GM18861 (cell line): Measurements from ENCODE around the gene PPARGC1A.

ENCODE experiments used
- ATAC-seq: cut with Tn5 transposase; IDR thresholded peaks from one replicate; pipeline ENCODE4 v1.9.1; 2021; ENCODE audit not compliant: unreplicated experiment

PPARGC1A gene

GRCh38 chr4:23881674-23882337 lies 8.0 kb downstream of the PPARGC1A start:
- ATAC-seq, result no peak

- no peak for ATAC-seq
These were observed 8.8 kb downstream of the PPARGC1A start for GRCh38 chr4:23881052-23881501.

DNA sequence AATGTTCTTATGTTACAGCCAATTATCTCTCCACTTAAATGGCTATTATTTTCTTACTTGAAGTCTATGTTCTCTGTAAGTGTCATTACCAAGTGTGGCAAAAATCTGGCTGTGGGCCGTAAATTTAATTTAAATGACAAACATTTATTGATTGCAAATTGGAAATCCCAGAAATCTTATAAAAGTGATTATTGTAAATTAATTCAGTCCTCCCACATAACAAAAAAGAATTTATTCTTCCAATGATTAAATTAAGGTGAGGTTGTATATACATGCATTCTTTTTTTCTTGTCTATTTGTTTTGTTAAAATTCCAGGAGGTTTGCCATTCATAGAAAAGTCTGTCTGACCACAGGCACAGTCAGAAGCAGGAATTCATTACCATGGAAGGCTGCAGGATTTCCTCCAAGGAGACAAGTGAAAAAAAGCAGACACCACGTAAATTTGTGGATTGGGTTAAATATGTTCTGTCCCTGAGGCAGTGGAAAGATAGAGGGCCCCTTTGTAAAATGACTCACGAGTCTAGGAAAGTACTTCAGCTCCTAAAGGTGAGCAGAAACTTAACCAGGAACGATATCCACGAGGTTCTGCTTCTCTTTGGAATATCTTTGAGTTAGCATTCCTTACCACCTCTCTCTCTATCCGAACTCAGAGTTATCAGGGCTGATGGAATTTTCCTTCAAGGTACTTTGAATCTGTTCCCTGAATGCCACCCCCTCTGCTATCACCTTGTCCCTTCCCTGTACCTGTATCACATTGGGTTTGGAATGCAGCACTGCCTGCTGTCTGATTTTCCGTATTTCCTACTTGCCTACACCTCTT lies 10.7 kb downstream of the PPARGC1A start:
- ATAC-seq, result no peak

DNA sequence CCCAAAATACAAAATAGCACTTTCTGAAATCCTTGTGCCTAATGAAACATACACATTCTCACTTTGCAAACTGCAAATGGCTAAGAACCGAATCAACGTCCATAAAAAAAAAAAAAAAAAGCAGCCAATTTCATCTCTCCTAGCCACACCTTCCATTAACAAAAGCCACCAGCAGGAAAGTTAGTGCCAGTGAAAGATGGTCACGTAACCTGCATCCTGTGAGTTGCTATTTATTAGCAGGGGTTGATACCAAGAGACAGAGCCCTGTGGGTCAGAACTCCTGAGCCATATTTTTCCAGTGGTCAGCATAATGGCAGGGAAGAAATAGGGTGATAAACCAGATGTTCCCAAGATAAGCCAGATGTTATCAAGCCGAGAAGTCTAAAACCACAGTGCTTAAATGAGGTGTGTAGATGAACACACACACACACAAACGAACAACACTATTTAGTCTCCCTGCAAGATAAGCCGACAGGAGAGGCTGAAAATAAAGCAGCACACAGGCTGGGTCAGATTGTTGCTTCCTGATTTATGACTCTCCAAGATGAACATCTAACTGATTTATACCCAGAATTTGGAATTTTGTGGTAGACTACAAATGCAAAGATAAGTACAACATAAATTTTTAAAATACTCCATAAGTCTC lies 11.5 kb downstream of the PPARGC1A start:
- no peak for ATAC-seq

GRCh38 chr4:23877758-23878229 lies 12.1 kb downstream of the PPARGC1A start:
- ATAC-seq, result no peak

DNA sequence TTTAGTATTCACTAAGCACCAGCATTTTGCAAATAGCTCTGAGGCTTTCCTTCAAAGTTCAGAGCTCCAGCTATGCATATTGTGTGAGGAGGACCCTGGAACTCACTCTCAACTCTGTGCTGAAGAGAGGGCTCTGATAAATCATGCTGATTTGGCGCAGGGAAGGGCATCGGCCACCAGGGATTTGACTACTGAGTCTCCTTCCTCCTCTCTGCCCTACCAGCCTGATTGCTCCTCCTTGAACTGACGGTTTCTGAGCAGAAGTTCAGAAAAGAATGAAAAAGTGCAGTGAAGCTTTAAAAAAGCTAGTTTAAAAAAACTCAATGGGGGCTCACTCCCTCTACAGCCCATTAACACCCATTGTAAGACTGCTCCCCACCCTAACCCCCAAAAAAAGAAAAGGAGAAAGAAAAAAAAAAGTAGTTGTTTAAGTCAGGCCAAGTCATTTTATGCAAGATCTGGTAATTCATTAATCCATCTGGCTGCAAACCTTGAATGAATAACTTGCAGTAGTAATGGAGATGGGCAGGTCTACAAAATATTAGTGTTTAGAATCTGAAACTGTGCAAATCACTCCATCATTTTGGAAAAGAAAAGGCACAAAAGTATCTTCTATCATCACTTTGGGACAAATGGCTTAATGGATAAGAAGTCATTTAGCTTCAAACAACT lies 13.3 kb downstream of the PPARGC1A start:
- ATAC-seq, result no peak

- no peak for ATAC-seq
These were observed 14.5 kb downstream of the PPARGC1A start for GRCh38 chr4:23875317-23875716.

DNA sequence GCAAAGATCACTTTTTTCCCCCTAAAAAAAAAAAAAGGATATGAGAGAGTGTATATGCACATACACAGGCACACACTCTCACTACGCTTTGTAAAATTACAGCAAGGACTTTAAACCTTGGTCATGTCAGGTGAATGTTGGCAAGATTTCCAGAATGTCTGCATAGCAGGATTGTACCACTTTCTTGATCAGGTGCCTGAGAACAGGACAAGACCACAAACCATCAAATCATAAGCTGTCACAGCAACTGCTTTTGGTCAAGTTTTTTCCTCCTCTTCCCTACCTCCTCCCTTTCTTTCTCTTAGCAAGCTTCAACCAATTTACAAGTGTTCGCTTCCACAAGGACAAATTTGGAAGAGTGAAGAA lies 15.3 kb downstream of the PPARGC1A start:
- no peak for ATAC-seq

- no peak for ATAC-seq
These were observed 15.9 kb downstream of the PPARGC1A start for GRCh38 chr4:23873717-23874535.

DNA sequence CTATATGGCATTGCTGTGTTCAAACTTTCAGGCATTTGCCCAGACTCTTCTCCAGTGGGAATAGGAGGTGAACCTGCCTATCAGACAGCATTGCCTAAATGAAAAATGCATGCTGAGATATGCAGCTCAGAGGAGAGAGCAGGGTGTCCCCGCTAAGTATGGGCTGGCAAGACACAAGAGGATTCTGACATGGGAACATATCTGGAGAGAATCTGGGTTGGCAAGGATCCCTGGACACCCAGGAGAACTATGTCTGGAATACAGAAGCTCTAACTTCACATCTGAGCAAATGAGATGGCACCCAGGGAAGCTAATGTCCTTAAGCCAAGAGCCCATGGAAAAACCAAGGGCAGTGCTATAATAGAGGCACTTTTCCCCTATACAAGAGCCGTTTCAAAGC lies 18.4 kb downstream of the PPARGC1A start:
- no peak for ATAC-seq

GRCh38 chr4:23866450-23867075 lies 23.3 kb downstream of the PPARGC1A start:
- ATAC-seq, result no peak

GRCh38 chr4:23861897-23862296 lies 27.9 kb downstream of the PPARGC1A start:
- ATAC-seq, result no peak

- ATAC-seq, result no peak
These were observed 28.9 kb downstream of the PPARGC1A start for GRCh38 chr4:23860919-23861318.

GRCh38 chr4:23857367-23857959 lies 32.4 kb downstream of the PPARGC1A start:
- ATAC-seq, result no peak

- no peak for ATAC-seq
These were observed 33.2 kb downstream of the PPARGC1A start for GRCh38 chr4:23856630-23857029.

DNA sequence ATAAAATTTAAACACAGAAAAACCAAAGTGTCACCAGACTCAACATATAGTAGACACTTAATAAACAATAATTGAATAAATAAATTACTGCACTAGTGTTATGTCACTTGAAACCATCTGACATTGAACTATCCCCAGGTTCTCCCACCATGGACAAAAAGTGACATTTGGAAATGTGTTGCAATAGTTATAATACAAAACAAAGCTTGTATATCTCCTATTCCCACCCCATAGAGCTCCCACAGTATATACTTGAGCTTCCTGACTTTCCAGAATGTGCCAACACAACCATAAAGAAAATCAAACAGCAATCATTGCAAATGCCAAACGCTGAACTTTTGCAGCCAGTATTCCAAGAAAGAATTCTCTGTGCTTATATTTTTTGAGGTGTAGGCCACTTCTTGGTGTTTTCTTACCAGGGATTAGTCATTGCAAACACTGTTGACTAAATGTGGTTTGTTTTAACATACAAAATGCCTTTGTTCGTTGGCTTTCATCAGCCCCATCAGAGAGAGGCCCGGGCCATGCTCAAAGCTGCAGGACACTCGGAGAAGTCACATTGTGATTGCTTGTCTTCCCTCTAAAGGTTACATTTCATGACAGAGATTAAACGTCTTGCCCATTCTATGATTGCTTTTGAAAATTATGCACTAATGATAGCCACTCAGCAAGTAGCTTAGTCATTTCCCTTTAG lies 33.8 kb downstream of the PPARGC1A start:
- no peak for ATAC-seq

- no peak for ATAC-seq
These were observed 35.7 kb downstream of the PPARGC1A start for GRCh38 chr4:23853986-23854660.

GRCh38 chr4:23851464-23851863 lies 38.4 kb downstream of the PPARGC1A start:
- no peak for ATAC-seq
